ENCODE data around the gene TSPAN9.

Gene TSPAN9

DNA sequence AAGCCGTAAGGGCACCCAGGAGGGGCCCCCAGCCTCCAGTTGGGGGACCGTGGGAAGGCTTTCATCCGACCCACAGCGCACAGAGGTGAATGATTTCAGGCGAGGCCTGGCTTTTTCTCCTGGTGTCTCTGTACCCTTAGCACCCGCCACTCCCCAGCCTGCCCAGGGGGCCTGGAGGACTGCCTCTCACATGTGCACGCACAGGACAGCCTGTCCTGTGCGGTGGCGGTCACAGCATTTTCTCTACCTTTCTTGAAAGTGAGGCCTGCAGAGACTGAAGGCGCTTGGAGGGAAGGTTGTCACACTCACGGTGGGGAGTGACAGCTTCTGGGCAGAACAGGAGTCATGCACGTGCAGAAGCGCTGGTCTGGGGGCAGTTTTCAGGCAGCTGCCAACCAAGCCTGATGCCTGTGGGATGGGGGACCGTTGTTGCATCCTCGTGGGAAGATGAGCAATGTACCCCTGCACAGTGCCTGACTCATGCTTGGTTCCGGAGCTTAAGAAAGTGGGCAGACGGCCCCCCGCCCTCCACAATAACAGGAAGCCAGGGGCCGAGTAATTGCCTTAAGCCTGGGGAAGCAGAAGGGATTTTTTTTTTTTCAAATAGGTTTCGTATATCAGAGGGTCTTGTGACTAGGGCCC, 148.1 kb downstream of the TSPAN9 start:
- DNase-seq (ENCODE audit: low spot score) = no peak

DNA sequence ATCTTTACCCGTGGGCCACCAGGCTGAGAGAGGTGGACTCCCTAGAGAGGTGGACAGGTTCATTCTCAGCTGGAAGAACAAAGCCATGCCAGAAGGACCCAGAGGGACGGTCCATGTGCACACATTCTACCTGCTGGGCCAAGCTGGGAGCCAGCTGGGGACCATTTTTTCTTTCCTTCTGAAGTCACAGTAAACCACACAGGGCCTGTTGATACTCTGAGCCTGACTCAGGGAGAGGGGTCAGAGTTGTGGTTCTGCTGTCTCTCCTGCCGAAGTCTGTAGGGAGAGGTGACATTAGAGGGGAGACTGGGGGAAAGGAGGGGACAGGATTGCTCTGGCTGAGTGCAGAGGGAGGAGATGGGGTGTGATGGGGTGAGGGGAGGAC, 148.6 kb downstream of the TSPAN9 start:
- no peak for DNase-seq (ENCODE audit: low spot score)

DNA sequence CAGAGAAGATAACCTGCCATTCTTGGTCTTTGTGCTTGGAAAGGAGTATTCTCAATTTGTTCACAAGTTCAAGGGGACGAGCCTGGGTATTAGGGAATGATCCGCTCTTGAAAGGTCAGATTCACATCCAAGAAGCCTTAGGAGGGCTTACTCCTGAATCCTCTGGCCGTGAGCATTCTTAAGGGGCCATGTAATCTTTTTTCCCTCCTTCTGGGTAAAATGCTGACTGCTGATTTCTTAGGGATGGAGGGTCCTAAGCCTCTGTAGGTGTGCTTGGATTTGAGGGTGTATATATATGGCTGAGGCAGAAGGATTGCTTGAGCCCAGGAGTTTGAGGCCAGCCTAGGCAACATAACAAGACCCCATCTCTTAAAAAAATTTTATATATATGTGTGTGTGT, 149.1 kb downstream of the TSPAN9 start:
- no peak for DNase-seq (ENCODE audit: low spot score)

DNA sequence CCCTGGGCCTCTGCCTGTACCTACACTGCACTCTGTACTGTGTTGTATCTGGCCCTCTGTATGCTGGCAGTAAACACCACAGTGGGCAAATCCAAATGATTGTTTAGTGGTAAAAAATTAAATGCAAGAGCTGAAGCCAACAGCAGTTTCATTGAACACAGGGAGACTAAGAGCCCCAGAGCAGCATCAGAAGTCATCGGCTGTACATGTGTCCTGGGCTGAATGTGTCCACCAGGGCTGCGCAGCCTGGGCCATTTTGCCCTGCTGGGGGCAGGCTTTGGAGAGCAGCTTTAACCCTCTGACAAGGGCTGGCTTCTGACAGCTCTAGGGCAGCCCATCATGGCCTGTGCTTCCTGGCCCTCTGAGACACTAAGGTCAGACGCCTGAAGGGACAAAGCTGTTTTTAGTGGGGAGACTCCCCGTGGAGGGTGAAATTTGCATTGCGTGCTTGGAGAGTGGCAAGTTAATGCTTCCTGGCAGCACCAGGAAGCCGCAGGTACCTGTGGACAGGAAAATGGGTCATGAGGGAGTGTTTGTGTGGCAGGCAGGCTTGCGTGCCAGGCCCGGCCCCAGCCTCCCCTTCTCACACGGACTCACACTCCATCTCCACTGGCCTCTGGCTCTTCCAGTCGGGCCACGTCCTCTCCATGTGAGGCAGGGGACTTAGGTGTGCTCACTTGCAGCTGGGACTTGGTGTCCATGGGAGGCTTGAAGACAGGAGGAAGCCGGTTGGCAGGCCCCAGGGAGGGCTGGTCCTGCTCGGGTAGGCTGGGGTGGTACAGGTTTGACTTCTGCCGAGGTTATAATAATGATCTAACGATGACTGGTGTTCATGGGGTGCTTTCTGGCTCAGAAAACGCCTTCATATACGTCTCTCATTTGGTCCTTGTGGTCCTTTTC, 150.1 kb downstream of the TSPAN9 start:
- no peak for DNase-seq (ENCODE audit: low spot score)

DNA sequence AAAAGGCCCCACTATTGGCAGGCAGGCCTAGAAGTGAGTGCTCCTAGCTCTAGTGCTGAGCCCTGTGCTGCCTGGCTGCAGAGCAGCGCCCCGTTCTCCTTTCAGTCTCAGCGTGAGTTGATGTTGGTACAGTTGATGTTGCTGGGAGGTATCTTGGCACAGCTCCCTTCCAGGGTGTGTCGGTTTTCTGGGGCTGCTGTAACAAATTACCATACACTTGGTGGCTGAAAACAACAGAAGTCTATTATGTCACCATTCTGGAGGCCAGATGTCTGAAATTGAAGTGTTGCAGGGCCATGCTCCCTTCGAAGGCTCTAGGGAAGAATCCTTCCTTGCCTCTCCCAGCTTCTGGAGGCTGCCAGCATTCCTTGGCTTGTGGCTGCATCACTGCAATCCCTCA, 151.4 kb downstream of the TSPAN9 start:
- DNase-seq (ENCODE audit: low spot score) = no peak

DNA sequence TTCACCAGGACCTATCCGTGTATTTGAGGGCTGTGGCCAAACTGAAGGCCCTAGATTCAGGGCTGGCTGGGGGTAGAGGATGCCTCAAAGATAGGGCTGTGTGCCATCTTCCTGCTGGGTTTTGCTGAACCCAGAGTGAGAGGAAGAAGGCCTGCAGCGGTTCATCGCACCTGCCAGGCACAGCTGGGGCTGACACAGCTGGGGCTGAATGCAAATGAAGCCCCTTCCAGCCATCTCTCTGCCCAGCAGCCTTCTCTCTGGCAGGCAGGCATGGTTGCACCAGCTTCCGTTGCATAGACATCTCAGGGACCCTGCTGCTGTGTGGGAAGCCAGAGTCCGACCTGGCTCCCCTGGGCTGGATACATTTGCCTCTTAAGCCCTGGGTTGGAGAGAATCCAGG, 152.4 kb downstream of the TSPAN9 start:
- DNase-seq (ENCODE audit: low spot score) = no peak

DNA sequence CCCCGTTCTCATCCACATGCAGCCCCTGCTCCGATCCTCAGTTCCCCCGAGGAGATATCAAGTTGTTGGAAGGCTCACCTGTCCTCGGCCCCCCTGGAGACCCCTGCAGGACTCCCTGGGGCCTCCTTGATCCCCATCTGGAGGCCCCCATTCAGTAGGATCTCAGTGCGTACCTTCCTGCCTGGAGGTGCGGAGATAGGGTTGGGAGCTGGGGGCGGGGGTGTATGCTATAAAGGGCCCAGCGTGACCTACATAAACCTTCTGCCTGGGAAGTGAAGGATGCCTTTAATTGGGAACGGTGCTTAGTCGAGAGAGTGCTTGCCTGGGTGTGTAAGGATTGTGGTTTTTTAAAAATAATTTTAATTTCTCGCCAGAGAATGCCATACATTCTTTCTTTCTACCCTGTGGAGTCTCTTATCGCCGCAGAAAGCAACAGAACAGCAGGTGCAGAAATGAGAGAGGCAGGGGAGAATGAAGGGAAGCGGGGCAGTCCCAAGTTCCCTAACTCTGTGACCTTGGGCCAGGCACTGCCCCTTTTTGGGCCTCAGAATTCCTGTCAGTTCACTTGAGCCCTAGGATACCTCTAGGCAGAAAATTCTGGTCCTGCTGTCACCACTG, 153.7 kb downstream of the TSPAN9 start:
- no peak for DNase-seq (ENCODE audit: low spot score)

DNA sequence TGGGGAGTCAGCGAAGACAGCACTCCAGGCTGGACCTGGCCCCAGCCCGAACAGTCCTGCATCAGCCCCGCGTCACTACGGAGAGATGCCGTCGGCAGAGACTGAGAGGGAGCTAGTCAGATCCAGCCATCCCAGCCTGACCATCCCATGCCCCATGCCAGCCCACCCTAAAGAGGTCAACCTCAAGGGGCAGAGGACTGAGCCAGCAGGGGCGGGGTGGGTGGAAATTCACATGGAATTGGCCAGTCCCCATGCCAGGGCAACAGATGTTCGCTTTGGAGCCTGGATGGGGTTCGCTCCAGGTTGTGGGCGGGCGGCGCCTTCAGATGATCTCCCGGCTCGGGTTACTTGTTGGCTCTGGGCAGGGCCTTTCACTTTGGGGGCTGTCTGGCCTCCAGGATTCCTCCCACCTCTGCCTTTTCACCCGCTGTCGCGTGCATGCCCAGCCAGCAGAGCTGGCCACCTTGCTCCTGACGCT, 154.3 kb downstream of the TSPAN9 start:
- no peak for DNase-seq (ENCODE audit: low spot score)

DNA sequence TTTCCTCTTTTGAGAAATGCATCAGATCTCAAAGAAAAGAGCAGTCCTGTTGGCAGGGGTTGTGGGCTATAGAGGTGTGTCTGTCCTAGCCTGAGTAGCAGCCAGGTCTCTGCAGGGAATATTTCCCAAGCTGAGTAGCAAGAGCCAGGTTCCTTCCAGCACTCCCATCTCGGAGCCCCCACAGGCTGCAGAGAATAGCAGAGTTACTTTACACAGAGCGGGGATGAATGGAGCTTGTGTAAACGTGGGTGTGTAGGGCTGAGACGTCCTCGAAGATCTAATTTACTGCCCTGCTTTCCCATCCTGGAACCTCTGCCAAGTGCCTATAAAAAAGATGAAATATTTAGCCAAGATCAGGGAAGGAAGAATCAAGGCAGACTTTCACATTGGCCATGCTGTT, 156.6 kb downstream of the TSPAN9 start:
- no peak for DNase-seq (ENCODE audit: low spot score)

DNA sequence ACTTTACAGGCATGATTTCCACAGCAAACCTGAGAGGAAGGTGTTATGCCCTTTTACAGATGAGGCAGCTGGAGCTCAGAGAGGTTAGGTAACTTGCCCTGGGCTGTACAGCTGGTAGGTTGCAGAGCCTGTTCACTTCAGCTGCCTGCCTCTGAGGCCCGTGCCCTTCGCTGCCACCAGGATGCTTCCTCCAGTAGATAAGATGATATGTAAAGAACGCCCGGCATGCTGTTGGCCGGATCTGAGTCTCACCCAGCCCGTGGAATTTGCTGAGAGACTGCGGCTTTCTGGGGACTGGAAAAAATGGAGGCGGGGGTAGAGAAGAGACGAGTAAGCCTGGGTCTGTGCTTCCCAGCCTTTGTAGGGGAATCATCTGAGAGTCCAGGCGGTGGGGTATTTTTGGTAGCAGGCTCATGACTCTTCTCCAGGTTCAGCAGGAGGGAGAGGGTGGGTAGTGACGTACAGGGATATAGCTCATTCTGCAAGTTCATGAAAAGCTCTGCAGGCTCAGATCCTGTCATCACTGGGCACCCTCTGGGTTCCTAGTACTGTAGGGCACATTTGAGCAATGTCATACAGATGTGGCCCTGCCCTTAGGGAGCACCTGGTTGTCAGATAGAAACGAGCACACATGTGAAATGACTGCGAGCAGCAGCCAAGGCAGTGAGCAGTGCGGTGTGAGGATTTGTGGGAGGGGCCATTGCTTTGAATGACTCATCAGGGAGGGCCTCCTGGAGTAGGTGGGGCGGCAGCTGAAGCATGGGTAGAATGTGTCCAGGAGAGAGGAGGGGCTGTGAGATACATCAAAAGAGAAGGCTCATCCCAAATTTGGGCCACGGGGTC, 159.4 kb downstream of the TSPAN9 start:
- peak; percentile 51 for DNase-seq (ENCODE audit: low spot score)

DNA sequence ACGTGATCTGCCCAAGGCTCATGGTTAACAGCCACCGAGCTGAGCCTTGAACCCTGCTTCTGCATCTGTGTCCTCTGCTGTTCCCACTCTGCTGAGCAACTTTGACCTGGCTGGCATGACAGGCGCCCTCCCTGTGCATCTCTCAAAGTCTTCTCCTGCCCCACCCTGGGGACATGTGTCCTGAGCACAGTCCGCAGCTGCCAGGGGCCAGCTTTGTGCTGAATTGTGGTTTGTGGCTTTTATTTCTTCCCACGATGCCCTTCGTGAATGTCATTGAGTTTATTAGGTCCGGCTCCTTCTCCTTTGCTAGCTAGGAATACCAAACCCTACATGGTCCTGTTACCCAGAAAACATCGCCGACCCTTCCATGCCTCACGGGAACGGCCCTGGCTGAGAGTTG, 161.0 kb downstream of the TSPAN9 start:
- no peak for DNase-seq (ENCODE audit: low spot score)

DNA sequence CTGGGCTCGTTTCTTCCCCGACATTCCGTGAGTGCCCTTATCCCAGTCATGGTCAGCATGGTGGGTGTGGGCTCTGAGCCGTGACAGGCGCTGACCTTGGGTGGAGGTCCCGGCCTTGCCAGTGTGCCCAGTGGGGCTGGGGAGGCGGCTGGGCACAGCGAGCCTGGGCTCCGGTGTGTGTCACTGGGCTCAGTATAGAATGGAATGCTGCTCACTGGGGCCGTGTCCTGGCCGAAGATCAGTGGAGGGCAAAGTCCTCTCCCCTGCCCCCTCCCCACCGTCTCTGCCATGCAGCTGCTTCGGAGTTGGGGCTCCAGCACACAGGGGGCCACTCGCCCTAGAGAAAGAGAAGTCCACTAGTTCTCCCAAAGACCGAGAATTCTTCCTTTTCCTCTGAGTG, 164.4 kb downstream of the TSPAN9 start:
- DNase-seq (ENCODE audit: low spot score) = no peak

DNA sequence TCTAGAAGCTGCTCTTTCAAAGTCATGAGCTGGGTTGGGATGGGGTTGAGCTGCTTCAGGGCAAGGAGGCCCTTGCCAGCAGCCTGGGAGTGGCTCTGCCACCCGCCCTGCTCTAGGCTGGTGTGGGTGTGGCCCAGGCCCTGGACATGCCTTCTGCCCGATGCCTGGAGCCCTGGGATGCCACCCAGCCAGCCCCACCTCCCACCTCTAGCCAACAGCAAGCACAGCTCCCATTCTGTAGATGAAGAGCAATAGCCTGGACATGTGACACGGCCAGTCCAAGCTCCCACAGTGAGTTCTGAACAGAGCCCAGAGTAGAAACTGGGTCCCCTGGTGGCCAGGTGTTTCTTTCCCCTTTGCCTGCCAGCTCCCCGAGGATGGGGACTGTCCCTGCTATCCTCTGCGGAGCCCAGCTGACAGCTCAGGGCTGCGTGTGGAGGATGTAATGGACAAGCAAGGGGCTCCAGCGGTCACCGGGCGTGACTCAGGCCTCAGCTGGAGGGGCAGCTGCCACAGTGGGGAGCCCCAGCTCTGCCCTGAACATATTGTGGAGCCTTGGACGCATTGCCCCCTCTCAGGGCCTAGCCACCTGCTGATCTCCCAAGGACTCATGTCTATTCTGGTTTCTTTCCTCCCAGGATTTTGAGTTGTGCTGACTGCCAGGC, 165.2 kb downstream of the TSPAN9 start:
- DNase-seq (ENCODE audit: low spot score) = no peak

DNA sequence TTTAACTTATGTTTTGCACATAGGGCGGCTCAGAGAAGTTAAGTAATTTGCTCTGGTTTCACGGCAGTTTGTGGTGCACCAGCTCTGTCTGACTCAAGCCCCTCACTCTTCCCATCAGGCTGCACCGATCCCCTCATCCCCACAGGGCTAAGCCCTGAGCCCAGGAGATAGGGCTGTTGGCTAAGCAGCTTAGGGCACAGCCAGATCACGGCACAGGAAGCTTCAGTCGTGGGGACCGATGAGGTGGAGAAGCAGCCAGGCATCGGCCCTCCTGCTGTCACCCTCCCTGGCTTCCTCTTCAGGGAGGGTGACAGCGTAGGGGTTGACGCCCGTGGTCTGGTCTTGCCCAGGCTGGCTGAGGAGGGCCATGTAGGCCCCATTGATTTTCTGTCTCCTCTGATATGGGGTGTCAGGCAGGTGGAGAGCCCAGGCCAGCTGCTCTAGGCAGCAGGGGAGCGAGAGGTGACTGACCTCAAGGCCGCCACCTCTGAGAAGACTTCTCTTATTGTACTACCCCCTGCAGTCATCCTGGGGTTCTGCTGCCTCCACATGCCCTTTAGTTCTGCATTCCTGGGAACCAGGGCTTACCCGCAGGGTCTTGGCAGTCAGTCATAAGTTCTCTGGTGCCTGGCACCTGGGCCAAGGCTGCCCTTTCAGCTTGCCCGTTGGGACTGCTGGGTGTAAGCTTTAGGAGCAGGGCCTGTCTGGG, 166.4 kb downstream of the TSPAN9 start:
- DNase-seq (ENCODE audit: low spot score) = no peak

DNA sequence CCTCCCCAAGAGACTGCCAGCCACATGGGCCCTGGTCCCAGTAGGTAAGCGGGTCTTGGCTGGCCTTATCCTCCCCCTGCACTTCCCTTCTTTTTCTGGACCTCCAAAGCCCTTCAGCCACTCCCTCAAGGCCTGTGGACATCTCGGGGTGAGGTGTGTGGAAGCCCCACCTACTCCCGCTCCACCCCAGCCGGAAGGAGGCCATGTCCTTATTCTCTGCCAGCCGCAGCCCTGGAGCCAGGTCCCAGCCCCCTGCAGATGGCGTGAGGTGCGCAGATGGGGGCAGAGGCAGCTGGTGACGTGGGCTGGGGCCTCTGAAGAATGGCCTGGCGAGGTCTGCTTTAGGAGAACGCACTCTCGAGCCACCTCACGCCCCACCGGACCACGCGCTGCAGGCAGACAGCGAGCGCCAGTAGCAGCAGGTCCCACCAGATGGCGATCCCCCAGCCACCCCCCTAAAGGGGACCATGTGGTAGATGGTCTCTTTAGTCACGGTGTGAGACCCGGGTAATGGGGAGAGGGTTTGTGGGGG, 167.1 kb downstream of the TSPAN9 start:
- no peak for DNase-seq (ENCODE audit: low spot score)

DNA sequence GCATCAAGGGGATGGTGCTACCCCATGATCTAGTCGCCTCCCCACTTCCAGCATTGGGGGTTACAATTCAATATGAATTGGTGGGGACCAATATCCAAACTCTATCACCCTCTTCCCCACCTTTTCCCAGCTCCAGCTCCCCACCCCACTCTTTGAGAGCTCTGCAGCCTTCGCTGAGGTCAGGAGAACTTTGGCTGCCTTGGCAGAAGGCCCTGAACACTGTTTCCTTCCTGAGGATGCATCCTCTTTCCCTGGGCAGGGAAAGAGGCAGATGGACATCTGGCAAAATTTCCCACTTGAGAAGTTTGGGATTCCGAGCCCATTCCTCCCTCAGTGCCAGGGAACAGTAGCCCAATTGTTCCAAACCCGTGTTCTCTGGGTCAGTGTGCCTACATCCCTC, 169.1 kb downstream of the TSPAN9 start:
- DNase-seq (ENCODE audit: low spot score) = no peak

DNA sequence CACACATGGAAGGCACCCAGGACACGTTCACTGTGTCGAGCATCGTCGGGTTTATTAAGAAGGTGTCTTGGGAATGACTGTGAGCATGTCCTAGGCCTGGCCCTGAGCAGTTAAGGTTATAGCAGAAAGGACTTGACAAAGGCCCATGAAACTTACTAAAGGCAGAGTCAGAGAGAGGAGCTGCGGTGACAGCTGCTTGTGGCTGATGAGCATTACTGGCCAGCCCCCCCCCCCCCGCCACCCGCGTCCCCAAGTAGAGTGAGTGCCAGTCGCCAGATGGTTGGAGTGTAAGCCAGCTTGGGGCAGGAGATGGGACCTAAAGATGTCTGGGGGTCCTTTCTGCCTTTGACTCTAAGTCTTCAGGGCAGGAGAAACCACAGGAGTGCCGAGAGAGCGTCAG, 169.9 kb downstream of the TSPAN9 start:
- DNase-seq (ENCODE audit: low spot score) = no peak

DNA sequence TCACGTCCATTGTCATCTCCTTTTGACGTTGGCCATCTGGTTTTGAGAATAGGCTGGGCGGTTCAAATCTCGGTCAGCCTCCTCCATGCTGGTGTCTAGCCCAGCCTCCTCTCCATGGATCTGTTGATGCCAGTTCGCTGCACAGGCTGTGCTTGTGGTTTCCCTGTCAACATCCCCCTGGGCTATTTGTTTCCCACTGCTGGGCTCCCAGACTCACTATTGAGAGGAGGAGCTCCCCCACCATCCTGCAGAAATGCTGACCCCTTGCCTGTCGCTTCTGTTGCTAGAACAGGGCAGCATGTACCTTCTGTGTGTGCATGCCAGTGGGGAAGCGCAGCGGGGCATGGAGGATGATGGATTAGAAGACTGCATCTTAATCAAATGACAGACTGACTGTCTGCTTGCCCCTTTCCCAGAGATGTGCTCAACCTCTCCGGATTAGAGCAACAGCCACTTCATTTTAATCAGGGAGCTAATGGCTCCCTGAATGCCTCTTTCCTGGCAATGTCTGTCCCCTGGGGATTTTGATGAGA, 170.5 kb downstream of the TSPAN9 start:
- no peak for DNase-seq (ENCODE audit: low spot score)

DNA sequence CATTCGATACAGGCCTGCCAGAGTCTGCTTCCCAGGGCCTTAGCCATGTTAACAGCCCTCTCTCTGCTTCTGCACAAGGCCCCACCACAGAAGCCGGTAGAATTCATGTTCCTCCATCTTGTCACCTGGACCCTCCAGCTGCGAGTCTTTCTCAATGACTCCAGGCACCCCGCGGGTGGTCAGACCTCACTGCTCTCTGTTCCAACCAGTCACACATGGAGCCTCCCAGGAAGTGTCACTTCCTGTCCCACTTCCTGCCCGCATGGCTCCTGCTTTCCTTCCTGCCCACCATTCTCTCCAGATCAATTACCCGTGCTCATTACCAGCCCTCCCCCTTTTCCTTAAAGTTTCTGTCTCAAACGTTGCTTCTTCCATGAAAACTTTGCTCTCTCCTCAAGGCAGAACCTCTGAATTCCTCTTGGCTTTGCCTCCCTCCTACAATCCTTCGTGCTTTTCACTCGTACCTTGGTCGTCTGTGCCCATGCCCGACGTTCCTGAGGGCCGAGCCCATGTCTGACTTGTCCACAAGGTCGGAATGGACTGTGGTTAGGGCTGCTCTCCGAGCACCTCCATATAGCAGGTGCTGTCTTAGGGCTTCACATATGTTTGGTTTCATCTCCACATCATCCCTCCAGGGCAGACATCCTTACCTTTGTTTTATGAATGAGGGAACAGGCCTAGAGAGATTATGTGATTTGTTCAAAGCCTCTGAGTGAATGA, 172.1 kb downstream of the TSPAN9 start:
- DNase-seq (ENCODE audit: low spot score) = no peak

DNA sequence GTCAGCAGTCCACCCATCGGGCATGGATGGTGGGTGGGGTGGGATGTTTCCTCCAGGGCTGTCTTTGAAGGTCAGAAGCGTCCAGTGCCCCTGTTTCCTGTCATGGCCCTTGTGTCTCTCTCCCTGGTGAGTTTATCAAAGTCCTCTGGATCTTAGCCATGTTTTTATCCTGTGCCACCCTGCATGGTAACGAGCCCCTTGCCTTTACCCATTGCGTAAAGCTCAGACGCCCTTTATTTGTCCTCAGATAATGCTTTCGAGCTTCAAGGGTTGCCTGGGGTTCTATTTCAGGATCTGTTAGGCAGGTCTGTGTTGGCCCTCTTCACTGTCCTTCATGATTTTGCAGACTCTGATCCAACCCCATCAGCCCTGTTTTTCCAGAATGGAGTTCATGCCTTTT, 172.9 kb downstream of the TSPAN9 start:
- no peak for DNase-seq (ENCODE audit: low spot score)
